ENCODE data around the gene TUBA1A. TPM values are rescaled to one million over a fixed set of nuclear protein-coding genes. Genes with fewer than 3 reads are reported as not detected.

Gene TUBA1A
- total and polyA plus RNA-seq, 2 experiments from 2014 or later: 189 to 424 TPM

- Mint-ChIP-seq H3K4me3 (no peak overlapping the region), H3K36me3 (ENCODE audit: low read depth) (no peaks in the 10 kb centered on the region), H3K4me1 (no peaks in the 10 kb centered on the region), H3K9me3 (no peaks in the 10 kb centered on the region; the same call in 2 of the 3 replicates), H3K27me3 (ENCODE audit: insufficient read depth, low read depth, poor library complexity) (peaks cover 4% of the 10 kb centered on the region), H3K27ac (no peak overlapping the region)
- no peak for ATAC-seq
- Histone ChIP-seq H3K9me2 (ENCODE audit: insufficient read depth) (no peaks in the 10 kb centered on the region), H3K36me3 (ENCODE audit: insufficient read depth) (no peaks in the 10 kb centered on the region), H3K79me2 (replicated peaks; ENCODE audit: insufficient read depth) (0 out of 2 replicates have a peak, but pooled peaks cover under 1% of the 10 kb centered on the region), H3F3A (replicated peaks; ENCODE audit: low read depth) (no peaks in the 10 kb centered on the region), H4K20me1 (replicated peaks; ENCODE audit: insufficient read depth) (no peaks in the 10 kb centered on the region), H3K27me3 (ENCODE audit: insufficient read depth) (no peaks in the 10 kb centered on the region), H3K4me1 (ENCODE audit: insufficient read depth) (no peaks in the 10 kb centered on the region), H3K4me3 (no peak overlapping the region), H2AFZ (no peak overlapping the region), H3K4me2 (no peak overlapping the region), H3K27ac (ENCODE audit: low read depth) (no peak overlapping the region)
- no peak for TF ChIP-seq ZNF114 (CRISPR knock-in tag; IDR thresholded peaks at IDR 0.05)
- TF ChIP-seq, protein P1, sequence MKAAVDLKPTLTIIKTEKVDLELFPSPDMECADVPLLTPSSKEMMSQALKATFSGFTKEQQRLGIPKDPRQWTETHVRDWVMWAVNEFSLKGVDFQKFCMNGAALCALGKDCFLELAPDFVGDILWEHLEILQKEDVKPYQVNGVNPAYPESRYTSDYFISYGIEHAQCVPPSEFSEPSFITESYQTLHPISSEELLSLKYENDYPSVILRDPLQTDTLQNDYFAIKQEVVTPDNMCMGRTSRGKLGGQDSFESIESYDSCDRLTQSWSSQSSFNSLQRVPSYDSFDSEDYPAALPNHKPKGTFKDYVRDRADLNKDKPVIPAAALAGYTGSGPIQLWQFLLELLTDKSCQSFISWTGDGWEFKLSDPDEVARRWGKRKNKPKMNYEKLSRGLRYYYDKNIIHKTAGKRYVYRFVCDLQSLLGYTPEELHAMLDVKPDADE (IDR thresholded peaks at IDR 0.05): no peak
- TF ChIP-seq ZNF462 (CRISPR knock-in tag; IDR thresholded peaks at IDR 0.05): no peak
- TF ChIP-seq CREB1 (CRISPR knock-in tag; IDR thresholded peaks at IDR 0.05; ENCODE audit: low read depth): no peak
- no peak for TF ChIP-seq JUNB (IDR thresholded peaks at IDR 0.05; ENCODE audit: unreplicated experiment)
- TF ChIP-seq EZH2phosphoT487 (IDR thresholded peaks at IDR 0.05; ENCODE audit: unreplicated experiment): no peak
- no peak for TF ChIP-seq POLR2AphosphoS5 (IDR thresholded peaks at IDR 0.05; ENCODE audit: low read depth)
- TF ChIP-seq, protein P2, sequence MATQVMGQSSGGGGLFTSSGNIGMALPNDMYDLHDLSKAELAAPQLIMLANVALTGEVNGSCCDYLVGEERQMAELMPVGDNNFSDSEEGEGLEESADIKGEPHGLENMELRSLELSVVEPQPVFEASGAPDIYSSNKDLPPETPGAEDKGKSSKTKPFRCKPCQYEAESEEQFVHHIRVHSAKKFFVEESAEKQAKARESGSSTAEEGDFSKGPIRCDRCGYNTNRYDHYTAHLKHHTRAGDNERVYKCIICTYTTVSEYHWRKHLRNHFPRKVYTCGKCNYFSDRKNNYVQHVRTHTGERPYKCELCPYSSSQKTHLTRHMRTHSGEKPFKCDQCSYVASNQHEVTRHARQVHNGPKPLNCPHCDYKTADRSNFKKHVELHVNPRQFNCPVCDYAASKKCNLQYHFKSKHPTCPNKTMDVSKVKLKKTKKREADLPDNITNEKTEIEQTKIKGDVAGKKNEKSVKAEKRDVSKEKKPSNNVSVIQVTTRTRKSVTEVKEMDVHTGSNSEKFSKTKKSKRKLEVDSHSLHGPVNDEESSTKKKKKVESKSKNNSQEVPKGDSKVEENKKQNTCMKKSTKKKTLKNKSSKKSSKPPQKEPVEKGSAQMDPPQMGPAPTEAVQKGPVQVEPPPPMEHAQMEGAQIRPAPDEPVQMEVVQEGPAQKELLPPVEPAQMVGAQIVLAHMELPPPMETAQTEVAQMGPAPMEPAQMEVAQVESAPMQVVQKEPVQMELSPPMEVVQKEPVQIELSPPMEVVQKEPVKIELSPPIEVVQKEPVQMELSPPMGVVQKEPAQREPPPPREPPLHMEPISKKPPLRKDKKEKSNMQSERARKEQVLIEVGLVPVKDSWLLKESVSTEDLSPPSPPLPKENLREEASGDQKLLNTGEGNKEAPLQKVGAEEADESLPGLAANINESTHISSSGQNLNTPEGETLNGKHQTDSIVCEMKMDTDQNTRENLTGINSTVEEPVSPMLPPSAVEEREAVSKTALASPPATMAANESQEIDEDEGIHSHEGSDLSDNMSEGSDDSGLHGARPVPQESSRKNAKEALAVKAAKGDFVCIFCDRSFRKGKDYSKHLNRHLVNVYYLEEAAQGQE (IDR thresholded peaks at IDR 0.05; ENCODE audit: unreplicated experiment): no peak
- TF ChIP-seq ZNF331 (CRISPR knock-in tag; IDR thresholded peaks at IDR 0.05; ENCODE audit: low read depth): no peak
- TF ChIP-seq, protein P3, sequence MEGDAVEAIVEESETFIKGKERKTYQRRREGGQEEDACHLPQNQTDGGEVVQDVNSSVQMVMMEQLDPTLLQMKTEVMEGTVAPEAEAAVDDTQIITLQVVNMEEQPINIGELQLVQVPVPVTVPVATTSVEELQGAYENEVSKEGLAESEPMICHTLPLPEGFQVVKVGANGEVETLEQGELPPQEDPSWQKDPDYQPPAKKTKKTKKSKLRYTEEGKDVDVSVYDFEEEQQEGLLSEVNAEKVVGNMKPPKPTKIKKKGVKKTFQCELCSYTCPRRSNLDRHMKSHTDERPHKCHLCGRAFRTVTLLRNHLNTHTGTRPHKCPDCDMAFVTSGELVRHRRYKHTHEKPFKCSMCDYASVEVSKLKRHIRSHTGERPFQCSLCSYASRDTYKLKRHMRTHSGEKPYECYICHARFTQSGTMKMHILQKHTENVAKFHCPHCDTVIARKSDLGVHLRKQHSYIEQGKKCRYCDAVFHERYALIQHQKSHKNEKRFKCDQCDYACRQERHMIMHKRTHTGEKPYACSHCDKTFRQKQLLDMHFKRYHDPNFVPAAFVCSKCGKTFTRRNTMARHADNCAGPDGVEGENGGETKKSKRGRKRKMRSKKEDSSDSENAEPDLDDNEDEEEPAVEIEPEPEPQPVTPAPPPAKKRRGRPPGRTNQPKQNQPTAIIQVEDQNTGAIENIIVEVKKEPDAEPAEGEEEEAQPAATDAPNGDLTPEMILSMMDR (conservative IDR thresholded peaks at IDR 0.05; ENCODE audit: low read depth in 2 of 2): no peak
- no peak for TF ChIP-seq EZH2 (IDR thresholded peaks at IDR 0.05; ENCODE audit: low read depth, unreplicated experiment)
- no peak for TF ChIP-seq NANOG (IDR thresholded peaks at IDR 0.05; ENCODE audit: borderline replicate concordance)
- no peak for DNase-seq (ENCODE audit: low spot score)
Observed at GRCh38 chr12:49138587-49138986, 50.3 kb downstream of the TUBA1A start.

Measured in GM23338 (cell line).